GM23338 (cell line): Measurements from ENCODE around the gene PREB. TPM values are rescaled to one million over a fixed set of nuclear protein-coding genes. Genes with fewer than 3 reads are reported as not detected.

ENCODE experiments used
- ATAC-seq: fragments of 200-7000 bp; cut with Tn5 transposase; 3 replicates; pipeline ENCODE4 v1.9.1; 2020
- DNase-seq: peaks from one replicate; pipeline ENCODE4 v3.0.0-alpha.2; 2015; ENCODE audit warnings: low spot score
- H2AFZ ChIP-seq: fragments of 200-600 bp; sonication (generic); 2 replicates; pipeline ENCODE4 v1.8.0; 2016; ENCODE audit warnings: antibody characterized with exemption, mild to moderate bottlenecking, moderate library complexity
- H3F3A ChIP-seq: fragments of 200-600 bp; sonication (generic); replicated peaks from 2 replicates; pipeline ENCODE4 v1.8.0; 2017; ENCODE audit warnings: antibody characterized with exemption, mixed run types, low read depth
- H3K27ac ChIP-seq: fragments of 200-600 bp; sonication (generic); 2 replicates; pipeline ENCODE4 v1.6.1; 2016; ENCODE audit warnings: low read depth
- H3K27me3 ChIP-seq: fragments of 200-600 bp; sonication (generic); 2 replicates; pipeline ENCODE4 v1.8.0; 2016; ENCODE audit warnings: mild to moderate bottlenecking, mixed run types, moderate library complexity; ENCODE audit not compliant: insufficient read depth
- H3K36me3 ChIP-seq: fragments of 200-600 bp; sonication (generic); 2 replicates; pipeline ENCODE4 v1.8.0; 2016; ENCODE audit warnings: mild to moderate bottlenecking; ENCODE audit not compliant: insufficient read depth
- H3K4me1 ChIP-seq: fragments of 200-600 bp; sonication (generic); 2 replicates; pipeline ENCODE4 v1.8.0; 2016; ENCODE audit warnings: mild to moderate bottlenecking, moderate library complexity; ENCODE audit not compliant: insufficient read depth
- H3K4me2 ChIP-seq: fragments of 200-600 bp; sonication (generic); 2 replicates; pipeline ENCODE4 v1.7.1; 2017; ENCODE audit warnings: mixed run types
- H3K4me3 ChIP-seq: fragments of 200-600 bp; sonication (generic); 2 replicates; pipeline ENCODE4 v1.6.1; 2016; ENCODE audit warnings: mixed run types
- H3K79me2 ChIP-seq: fragments of 200-600 bp; sonication (generic); replicated peaks from 2 replicates; pipeline ENCODE4 v1.8.0; 2017; ENCODE audit warnings: mild to moderate bottlenecking; ENCODE audit not compliant: insufficient read depth
- H3K9me2 ChIP-seq: fragments of 200-600 bp; sonication (generic); 2 replicates; pipeline ENCODE4 v1.8.0; 2017; ENCODE audit not compliant: insufficient read depth
- H4K20me1 ChIP-seq: fragments of 200-600 bp; sonication (generic); replicated peaks from 2 replicates; pipeline ENCODE4 v1.8.0; 2017; ENCODE audit warnings: mild to moderate bottlenecking; ENCODE audit not compliant: insufficient read depth
- H3K27ac Mint-ChIP-seq: 2 replicates; pipeline ENCODE4 v1.8.0; 2020; ENCODE audit warnings: inconsistent platforms, mild to moderate bottlenecking, moderate library complexity, mixed read lengths
- H3K27me3 Mint-ChIP-seq: 3 replicates; pipeline ENCODE4 v1.8.0; 2022; ENCODE audit warnings: low read depth, mild to moderate bottlenecking, moderate library complexity, mixed read lengths, inconsistent platforms; ENCODE audit not compliant: insufficient read depth, poor library complexity
- H3K36me3 Mint-ChIP-seq: 3 replicates; pipeline ENCODE4 v1.8.0; 2021; ENCODE audit warnings: low read depth, mild to moderate bottlenecking, inconsistent platforms, moderate library complexity, mixed read lengths
- H3K4me1 Mint-ChIP-seq: 3 replicates; pipeline ENCODE4 v1.8.0; 2020; ENCODE audit warnings: mild to moderate bottlenecking, inconsistent platforms, mixed read lengths
- H3K4me3 Mint-ChIP-seq: 3 replicates; pipeline ENCODE4 v1.8.0; 2021; ENCODE audit warnings: moderate library complexity, mild to moderate bottlenecking, inconsistent platforms, mixed read lengths
- H3K9me3 Mint-ChIP-seq: 3 replicates; pipeline ENCODE4 v1.8.0; 2020; ENCODE audit warnings: moderate library complexity, mild to moderate bottlenecking, inconsistent platforms, mixed read lengths
- CREB1 ChIP-seq: fragments of 250-450 bp; sonication (Bioruptor Pico); IDR thresholded peaks from 2 replicates; pipeline ENCODE4 v1.5.0; 2020; ENCODE audit warnings: low read depth, mild to moderate bottlenecking, moderate library complexity
- JUNB ChIP-seq: IDR thresholded peaks from one replicate; pipeline ENCODE4 v1.6.1; 2016; ENCODE audit warnings: antibody characterized with exemption; ENCODE audit not compliant: unreplicated experiment
- NANOG ChIP-seq: IDR thresholded peaks from 2 replicates; pipeline ENCODE4 v1.6.1; 2016; ENCODE audit warnings: antibody characterized with exemption, borderline replicate concordance
- POLR2AphosphoS5 ChIP-seq: IDR thresholded peaks from 2 replicates; pipeline ENCODE4 v1.6.1; 2016; ENCODE audit warnings: antibody characterized with exemption, low read depth
- ZNF114 ChIP-seq: fragments of 250-450 bp; sonication (Bioruptor Pico); IDR thresholded peaks from 2 replicates; pipeline ENCODE4 v1.5.0; 2020; ENCODE audit warnings: mild to moderate bottlenecking, moderate library complexity
- ZNF331 ChIP-seq: fragments of 250-450 bp; sonication (Bioruptor Pico); IDR thresholded peaks from 2 replicates; pipeline ENCODE4 v1.5.0; 2020; ENCODE audit warnings: low read depth, mild to moderate bottlenecking, moderate library complexity
- ZNF462 ChIP-seq: fragments of 250-450 bp; sonication (Bioruptor Pico); IDR thresholded peaks from 2 replicates; pipeline ENCODE4 v1.5.0; 2020; ENCODE audit warnings: mild to moderate bottlenecking, moderate library complexity
- polyA plus RNA-seq: library from polyadenylated mRNA; unstranded; fragments of >200 nt; fragmentation: Nextera tagmentation; extraction: Ambion mirVana; gene quantifications from 2 replicates; pipeline ENCODE4 v1.2.1, GENCODE V29; 2016
- total RNA-seq: library from RNA; depleted of rRNA; stranded (reverse); fragments of >200 nt; shearing (Covaris generic); gene quantifications from 2 replicates; pipeline ENCODE4 v1.2.3, GENCODE V29; 2014

PREB gene
- total and polyA plus RNA-seq, 2 experiments from 2014 or later = 41.2 to 79.7 TPM

GRCh38 chr2:27155069-27155520 is 20.7 kb upstream of the PREB start:
- H3K9me3 Mint-ChIP-seq = no peaks in the 10 kb centered on the region
- no peak for DNase-seq
- no peaks in the 10 kb centered on the region for H3K79me2 ChIP-seq

More at GRCh38 chr2:27155069-27155520, 20.7 kb upstream of the PREB start:
- H2AFZ ChIP-seq = 0 out of 2 replicates have a peak overlapping the region, but pooled peaks have one; percentile 69
- H3K27me3 ChIP-seq = no peaks in the 10 kb centered on the region
- no peaks in the 10 kb centered on the region for H3K36me3 ChIP-seq
- no peak overlapping the region for H3K4me3 ChIP-seq
- H4K20me1 ChIP-seq = no peaks in the 10 kb centered on the region
- no peak overlapping the region for H3K4me3 Mint-ChIP-seq
- no peak overlapping the region for H3K4me2 ChIP-seq
- no peak overlapping the region for H3K27ac Mint-ChIP-seq
- peaks cover 17% of the 10 kb centered on the region for H3K27me3 Mint-ChIP-seq
- H3F3A ChIP-seq = no peaks in the 10 kb centered on the region
- H3K36me3 Mint-ChIP-seq = no peaks in the 10 kb centered on the region
- H3K4me1 Mint-ChIP-seq = peaks cover 2% of the 10 kb centered on the region; the same call in 2 of the 3 replicates
- ATAC-seq = peak; percentile 20; the same call in 2 of the 3 replicates
- no peaks in the 10 kb centered on the region for H3K9me2 ChIP-seq
- TF ChIP-seq POLR2AphosphoS5 = no peak
- no peak for TF ChIP-seq ZNF331 (CRISPR knock-in tag)
- TF ChIP-seq ZNF114 (CRISPR knock-in tag) = no peak
- no peak for TF ChIP-seq ZNF462 (CRISPR knock-in tag)
- TF ChIP-seq JUNB = no peak
- TF ChIP-seq CREB1 (CRISPR knock-in tag) = no peak
- no peak for TF ChIP-seq NANOG
- no peak overlapping the region for H3K27ac ChIP-seq
- no peaks in the 10 kb centered on the region for H3K4me1 ChIP-seq
